HK-2 (cell line): ENCODE results near the gene AFF1.
A peak's percentile ranks its signal among the peaks of the same experiment; 100 is the strongest.
"Not testable (repeated sequence)": the region's sequence is repeated elsewhere in the genome, so short reads cannot be mapped to it uniquely, and the experiment has no call there.

Source experiments
- DNase-seq: peaks from one replicate; pipeline ENCODE4 v3.0.0-alpha.2; 2018; ENCODE audit not compliant: unreplicated experiment

AFF1 gene

GRCh38 chr4:86980230-86980629 lies 45.4 kb downstream of the AFF1 start:
- DNase-seq, result no peak

GRCh38 chr4:86981789-86982188 lies 47.0 kb downstream of the AFF1 start:
- DNase-seq, result no peak

DNA sequence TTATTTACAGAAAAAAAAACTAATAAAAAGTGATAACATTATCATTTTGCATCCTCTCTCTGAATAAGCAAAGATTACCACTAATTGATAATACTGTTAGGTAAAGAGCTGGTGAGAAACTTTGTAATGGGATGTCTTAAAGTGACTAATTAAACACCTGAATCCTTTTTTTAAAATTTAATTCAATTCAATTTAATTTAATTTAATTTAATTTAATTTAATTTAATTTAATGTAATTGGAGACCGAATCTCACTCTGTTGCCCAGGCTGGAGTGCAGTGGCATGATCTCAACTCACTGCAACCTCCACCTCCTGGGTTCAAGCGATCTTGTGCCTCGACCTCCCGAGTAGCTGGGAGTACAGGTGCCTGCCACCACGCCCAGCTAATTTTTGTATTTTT lies 51.0 kb downstream of the AFF1 start:
- DNase-seq, result not testable (repeated sequence)

DNA sequence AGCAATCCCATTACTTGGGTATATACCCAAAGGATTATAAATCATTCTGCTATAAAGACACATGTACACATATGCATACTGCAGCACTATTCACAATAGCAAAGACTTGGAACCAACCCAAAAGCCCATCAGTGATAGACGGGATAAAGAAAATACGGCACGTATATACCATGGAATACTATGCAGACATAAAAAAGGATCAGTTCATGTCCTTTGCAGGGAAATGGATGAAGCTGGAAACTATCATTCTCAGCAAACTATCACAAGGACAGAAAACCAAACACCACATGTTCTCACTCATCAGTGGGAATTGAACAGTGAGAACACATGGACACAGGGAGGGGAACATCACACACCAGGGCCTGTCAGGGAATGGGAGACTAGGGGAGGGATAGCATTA lies 54.8 kb downstream of the AFF1 start:
- DNase-seq, result not testable (repeated sequence)

DNA sequence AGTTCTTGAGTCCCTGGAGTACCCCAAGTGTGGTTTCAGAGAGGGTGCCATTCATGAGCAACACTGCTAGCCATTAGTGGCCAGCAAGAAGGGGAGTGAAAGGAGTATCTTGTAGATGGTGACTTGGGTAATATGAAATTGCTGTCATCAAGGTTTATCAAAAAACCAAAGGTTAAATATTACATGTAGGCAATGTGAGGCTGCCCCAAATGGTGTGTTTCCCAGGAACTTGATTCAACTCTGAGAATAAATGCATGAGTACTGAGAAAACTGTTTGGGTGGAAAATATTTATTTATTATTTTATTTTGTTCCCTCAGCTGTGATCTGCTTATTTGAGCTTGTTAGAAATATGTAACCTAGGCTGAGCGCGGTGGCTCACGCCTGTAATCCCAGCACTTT lies 55.7 kb downstream of the AFF1 start:
- DNase-seq, result no peak

GRCh38 chr4:86991994-86992393 lies 57.2 kb downstream of the AFF1 start:
- no peak for DNase-seq

DNA sequence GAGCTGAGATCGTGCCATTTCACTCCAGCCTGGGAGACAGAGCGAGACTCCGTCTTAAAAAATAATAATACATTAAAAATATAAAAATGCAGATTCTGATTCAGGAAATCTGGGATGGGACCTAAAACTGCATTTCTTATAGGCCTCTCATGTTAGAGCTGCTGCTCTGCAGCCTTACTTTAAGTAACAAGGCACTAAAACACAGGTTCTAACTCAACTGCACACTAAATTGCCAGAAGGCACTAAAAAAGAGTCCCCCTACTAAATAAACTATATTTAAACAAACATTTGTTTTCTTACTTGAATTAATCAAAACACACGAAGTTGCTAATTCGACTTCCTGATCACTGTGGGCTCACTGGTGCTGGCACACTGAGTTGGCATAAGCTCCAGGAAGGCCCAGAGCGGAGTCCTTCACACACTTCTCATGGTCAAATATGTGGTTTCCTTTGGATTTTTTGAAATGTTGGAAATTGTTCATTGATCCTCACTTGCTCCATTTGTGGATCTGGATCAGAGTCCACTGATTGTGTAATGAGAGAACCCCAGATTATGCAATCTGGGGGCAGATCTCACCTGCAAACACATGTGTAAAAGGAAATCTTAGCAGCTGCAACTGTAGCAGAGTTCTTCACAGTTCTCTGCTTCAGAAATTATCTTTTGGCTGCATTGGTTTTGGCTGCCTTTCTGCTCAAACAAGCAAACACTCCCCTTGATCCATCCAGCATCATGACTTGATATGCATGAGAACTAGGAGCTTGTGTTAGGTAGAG lies 59.3 kb downstream of the AFF1 start:
- no peak for DNase-seq

DNA sequence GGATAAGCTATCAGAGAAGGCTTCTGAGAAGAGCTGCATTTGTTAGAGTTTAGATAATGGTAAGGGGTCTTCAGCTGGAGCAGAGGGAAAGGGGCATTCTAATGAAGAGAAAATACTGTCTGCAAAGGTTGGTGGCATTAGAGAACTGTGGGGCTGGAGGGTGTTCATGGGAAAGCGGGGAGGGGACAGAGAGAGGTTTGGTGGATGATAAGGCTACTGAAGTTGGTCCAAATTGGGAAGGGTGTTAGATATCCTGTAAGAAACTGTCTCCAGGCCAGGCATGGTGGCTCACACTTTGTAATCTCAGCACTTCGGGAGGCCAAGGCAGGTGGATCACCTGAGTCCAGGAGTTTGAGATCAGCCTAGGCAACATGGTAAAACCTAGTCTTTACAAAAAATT lies 59.9 kb downstream of the AFF1 start:
- no peak for DNase-seq

- not testable (repeated sequence) for DNase-seq
These were observed 61.7 kb downstream of the AFF1 start for GRCh38 chr4:86996510-86996909.

DNA sequence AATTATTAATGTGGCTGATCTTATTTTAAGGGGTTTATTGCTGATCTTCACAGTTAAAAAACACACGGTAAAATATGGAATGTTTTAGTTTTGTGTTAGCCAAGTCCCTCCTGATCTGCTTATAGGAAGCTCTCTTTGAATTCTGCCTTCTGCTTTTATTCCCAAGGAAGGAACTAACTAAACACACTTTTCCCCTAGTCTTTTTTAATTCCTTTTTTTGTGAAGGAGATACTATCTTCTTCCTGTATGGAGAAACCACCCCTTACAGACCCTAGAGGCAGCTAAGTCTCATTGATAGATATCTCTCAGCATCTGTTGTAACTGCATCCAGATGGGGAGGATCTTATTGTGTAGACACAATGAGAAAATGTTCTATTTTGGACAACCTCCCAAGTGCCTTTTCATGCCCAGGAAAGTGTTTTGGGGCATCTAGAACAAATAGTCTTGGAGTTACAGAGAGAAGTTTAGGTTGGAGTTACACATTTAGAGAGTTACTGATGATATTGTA lies 64.4 kb downstream of the AFF1 start:
- no peak for DNase-seq

- no peak for DNase-seq
These were observed 67.9 kb downstream of the AFF1 start for GRCh38 chr4:87002682-87003043.

GRCh38 chr4:87003266-87003665 lies 68.5 kb downstream of the AFF1 start:
- DNase-seq, result no peak

GRCh38 chr4:87005369-87005689 lies 70.5 kb downstream of the AFF1 start:
- DNase-seq, result no peak

DNA sequence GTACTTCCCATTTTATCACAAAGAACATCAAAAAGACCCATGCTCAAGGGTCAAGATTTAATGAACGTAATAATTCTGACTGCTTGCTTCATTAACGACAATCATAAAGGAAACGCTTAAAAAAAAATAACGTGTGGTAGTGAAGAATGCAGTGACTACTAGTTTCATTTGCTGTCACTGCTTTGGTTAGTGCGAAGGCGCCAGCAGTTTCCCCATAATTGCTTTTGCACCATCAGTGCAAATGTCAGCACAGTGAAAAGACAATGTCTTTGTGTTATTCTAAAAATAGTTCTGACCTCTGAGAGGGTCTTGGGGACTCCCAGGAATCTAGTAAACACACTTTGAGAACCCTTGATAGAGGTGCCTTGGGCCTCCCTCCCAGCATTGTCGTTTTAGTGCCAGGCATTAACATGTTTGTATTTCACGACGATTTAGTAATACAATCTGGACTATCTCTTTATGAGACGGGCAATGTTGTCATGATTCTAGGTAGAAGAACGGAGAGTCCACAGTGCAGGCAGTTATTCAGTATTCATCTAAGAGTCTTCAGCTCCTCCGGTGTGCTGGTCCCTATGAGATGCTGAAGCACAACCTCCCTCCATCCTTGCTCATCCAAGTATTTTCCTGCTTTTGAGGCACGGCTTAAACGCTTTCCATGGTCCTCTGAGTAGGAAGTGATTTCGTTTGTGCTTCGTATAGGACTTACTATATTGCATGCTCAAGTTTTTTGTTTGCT lies 71.0 kb downstream of the AFF1 start:
- DNase-seq, result no peak

DNA sequence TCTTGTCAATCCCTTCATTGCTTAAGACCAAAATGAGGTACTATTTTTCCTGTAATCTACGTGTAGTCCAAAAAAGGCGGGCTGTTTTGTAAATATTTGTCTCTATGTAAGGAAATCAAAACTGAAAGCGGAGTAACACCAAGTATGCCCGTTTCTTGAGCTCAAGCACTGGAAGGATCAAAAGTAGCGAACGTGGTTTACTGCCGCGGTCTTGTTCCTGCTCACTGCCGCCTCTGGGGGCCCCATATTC lies 71.5 kb downstream of the AFF1 start:
- no peak for DNase-seq

DNA sequence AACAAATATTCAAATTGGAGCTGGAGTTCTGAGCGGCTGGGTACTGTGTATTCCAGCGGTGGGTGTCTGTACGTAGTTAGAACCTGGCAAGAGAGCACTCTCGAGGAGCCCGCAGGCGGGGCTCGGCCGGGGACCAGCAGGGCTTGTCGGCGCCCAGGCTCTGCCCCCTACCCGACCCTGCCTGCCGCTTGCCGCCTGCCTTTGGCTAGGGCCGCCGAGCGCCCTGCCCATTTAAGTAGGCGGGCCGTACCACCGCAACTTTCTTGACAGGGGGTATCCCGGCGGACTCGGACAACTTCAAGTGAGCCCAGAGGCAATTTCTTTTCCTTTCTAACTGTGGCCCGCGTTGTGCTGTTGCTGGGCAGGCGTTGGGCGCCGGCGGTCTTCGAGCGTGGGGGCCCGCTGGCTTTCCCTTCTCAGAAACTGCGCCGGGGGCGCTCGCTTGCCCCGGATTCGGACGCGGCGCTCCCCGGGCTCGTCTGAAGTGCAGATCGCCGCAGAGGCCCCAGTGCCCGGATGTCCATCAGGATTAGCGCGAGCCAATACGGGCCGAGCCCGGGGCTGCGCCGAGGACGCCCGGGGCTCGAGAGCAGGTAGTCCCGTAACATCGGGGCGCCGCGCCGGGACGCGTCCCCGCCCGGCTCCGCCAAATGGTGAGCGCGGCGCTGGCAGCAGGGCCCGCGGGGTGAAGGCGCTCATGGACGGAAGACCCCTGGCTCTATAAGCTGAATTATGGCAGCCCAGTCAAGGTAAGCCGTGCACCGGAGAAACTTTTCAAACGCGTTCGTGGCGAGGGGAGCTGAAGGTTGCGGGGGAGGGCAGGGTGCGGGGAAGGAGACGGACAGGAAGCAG lies 72.1 kb downstream of the AFF1 start:
- peak; percentile 94 for DNase-seq

GRCh38 chr4:87007528-87008446 lies 73.0 kb downstream of the AFF1 start:
- DNase-seq, result peak; percentile 50

DNA sequence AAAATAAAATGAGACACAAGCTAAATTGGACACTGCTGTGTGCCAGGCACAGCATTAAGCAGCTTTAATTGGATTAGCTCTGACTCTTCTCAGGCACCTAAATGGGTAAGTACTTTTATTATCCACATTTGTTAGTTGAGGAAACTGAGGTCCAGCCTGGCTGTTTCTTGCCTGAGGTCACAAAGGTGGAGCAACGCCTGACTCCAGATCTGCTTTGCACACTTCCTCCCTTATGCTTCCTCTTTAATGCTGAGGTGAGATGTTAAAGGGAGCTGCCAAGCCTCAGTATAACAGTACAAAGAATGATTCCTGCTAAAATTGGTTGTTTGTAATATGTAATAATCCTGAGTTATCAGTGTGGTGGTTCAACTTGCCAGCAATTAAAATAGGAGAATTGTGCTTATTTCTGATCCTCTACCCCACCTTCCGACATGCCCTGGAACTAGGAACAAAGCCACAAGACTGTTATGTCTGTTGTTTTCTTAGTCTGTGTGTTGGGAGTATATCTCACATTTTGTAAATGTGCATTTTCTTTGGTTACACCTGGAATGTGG lies 74.4 kb downstream of the AFF1 start:
- no peak for DNase-seq

GRCh38 chr4:87010192-87010591 lies 75.4 kb downstream of the AFF1 start:
- DNase-seq, result no peak

GRCh38 chr4:87011340-87012034 lies 76.7 kb downstream of the AFF1 start:
- no peak for DNase-seq
